BE2C (cell line): ENCODE data around the gene PLBD2. TPM values are rescaled to one million over a fixed set of nuclear protein-coding genes. Genes with fewer than 3 reads are reported as not detected.
A peak's percentile ranks its signal among the peaks of the same experiment; 100 is the strongest.

Experiments
- DNase-seq: peaks from one replicate; pipeline ENCODE4 v3.0.0-alpha.2; 2020
- H3K27me3 ChIP-seq: fragments of 250-450 bp; sonication (Bioruptor Pico); 2 replicates; pipeline ENCODE4 v1.5.1; 2020; ENCODE audit warnings: mild to moderate bottlenecking
- H3K36me3 ChIP-seq: fragments of 250-450 bp; sonication (Bioruptor Pico); 2 replicates; pipeline ENCODE4 v1.5.1; 2020; ENCODE audit warnings: mild to moderate bottlenecking
- H3K4me1 ChIP-seq: fragments of 250-450 bp; sonication (Bioruptor Pico); 2 replicates; pipeline ENCODE4 v1.5.1; 2020
- H3K4me3 ChIP-seq: 2 replicates; pipeline ENCODE4 v1.5.1; 2011; ENCODE audit warnings: low read depth, low read length
- H3K9me3 ChIP-seq: fragments of 250-450 bp; sonication (Bioruptor Pico); 2 replicates; pipeline ENCODE4 v1.5.1; 2020
- polyA plus RNA-seq: library from polyadenylated mRNA; unstranded; fragments of >200 nt; gene quantifications from one replicate; pipeline ENCODE4 v1.2.1, GENCODE V29; 2012; ENCODE audit warnings: low read depth, missing spikeins; ENCODE audit not compliant: insufficient read length, insufficient read depth
- TF ChIP-seq, protein P1 (sequence below): IDR thresholded peaks from 2 replicates; pipeline ENCODE4 v1.5.1; 2012; ENCODE audit warnings: mild to moderate bottlenecking, low read depth, low read length

PLBD2 gene, protein sequence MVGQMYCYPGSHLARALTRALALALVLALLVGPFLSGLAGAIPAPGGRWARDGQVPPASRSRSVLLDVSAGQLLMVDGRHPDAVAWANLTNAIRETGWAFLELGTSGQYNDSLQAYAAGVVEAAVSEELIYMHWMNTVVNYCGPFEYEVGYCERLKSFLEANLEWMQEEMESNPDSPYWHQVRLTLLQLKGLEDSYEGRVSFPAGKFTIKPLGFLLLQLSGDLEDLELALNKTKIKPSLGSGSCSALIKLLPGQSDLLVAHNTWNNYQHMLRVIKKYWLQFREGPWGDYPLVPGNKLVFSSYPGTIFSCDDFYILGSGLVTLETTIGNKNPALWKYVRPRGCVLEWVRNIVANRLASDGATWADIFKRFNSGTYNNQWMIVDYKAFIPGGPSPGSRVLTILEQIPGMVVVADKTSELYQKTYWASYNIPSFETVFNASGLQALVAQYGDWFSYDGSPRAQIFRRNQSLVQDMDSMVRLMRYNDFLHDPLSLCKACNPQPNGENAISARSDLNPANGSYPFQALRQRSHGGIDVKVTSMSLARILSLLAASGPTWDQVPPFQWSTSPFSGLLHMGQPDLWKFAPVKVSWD
- 17.2 TPM for polyA plus RNA-seq

DNA sequence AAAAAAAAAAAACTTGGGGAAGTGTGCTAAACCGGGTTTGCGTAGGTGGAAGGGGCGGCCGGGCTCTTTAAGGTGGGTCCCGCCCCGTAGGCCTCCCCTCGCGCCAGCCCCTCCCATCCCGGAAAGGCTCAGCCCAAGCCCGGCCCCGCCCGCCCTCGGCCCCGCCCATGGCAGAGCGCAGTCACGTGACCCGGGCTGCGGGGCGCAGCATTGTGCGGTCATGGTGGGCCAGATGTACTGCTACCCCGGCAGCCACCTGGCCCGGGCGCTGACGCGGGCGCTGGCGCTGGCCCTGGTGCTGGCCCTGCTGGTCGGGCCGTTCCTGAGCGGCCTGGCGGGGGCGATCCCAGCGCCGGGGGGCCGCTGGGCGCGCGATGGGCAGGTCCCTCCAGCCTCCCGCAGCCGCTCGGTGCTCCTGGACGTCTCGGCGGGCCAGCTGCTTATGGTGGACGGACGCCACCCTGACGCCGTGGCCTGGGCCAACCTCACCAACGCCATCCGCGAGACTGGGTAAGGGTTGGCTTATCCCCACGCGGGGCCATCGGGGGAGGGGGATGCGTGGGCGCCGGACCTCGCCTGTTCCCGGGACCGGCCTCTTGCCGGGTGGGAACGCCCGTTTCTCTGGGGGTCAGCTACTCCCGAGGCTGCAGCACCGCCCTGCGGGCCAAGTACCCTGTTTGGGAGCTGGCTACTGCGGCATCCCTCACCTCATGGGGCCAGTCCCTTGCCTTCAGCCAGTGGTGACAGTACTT lies at the start of gene PLBD2:
Gene PLBD2, plus strand, starts transcription at position 207 of the 752 bp plus-strand sequence. Its CDS starts 14 bp downstream, at position 221.
- no peaks in the 10 kb centered on the region for H3K4me1 ChIP-seq
- peak within 1 kb of the TSS; percentile 93 for H3K4me3 ChIP-seq
- H3K9me3 ChIP-seq = no peaks in the 10 kb centered on the region
- TF ChIP-seq, protein P1, sequence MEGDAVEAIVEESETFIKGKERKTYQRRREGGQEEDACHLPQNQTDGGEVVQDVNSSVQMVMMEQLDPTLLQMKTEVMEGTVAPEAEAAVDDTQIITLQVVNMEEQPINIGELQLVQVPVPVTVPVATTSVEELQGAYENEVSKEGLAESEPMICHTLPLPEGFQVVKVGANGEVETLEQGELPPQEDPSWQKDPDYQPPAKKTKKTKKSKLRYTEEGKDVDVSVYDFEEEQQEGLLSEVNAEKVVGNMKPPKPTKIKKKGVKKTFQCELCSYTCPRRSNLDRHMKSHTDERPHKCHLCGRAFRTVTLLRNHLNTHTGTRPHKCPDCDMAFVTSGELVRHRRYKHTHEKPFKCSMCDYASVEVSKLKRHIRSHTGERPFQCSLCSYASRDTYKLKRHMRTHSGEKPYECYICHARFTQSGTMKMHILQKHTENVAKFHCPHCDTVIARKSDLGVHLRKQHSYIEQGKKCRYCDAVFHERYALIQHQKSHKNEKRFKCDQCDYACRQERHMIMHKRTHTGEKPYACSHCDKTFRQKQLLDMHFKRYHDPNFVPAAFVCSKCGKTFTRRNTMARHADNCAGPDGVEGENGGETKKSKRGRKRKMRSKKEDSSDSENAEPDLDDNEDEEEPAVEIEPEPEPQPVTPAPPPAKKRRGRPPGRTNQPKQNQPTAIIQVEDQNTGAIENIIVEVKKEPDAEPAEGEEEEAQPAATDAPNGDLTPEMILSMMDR = no peak
- H3K27me3 ChIP-seq = no peaks in the 10 kb centered on the region
- peak; percentile 96 for DNase-seq
- no peaks in the 10 kb centered on the region; the same call in none of the 2 replicates for H3K36me3 ChIP-seq

DNA sequence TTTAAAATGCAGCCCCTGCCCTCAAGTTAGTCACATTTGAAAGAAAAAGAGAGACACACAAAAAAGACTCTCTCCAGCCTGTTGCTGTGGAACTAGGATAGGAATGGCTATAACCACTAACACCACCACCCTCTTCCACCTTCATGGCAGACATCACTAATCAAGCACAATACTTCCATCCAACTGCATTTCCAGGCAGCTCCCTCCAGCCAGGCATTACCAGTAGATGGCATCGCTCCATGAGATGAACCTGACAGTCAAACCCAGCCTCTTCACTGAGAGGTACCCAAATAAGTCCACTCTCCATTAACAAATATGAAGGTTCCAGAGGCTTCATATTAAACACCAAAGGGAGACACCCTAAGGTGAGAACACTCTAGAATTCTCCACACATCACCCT lies 47.9 kb upstream of the PLBD2 start:
- no peak overlapping the region for H3K4me3 ChIP-seq
- TF ChIP-seq, protein P1 = peak; percentile 28
- no peak for DNase-seq
- H3K36me3 ChIP-seq = no peaks in the 10 kb centered on the region
- H3K4me1 ChIP-seq = no peaks in the 10 kb centered on the region
- no peaks in the 10 kb centered on the region for H3K27me3 ChIP-seq
- no peaks in the 10 kb centered on the region for H3K9me3 ChIP-seq

DNA sequence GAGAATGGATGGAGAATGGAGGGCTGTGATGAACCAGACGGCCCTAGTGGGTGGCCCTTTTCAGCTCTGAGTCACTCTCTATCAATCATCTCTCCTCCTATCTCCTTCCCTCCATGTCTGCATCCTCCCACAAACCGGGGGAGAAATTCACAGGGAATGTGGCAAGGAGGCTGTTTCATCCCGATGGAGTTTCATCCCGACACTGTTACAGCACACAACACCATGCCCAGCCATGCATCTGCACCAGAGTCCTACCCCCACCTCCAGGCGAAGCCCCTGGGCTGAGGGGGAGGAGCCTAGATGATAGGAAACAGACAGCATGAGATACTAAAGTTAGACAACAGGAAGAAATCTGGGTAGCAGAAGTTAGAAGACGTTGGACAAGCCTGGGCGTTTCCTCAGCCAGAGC lies 44.3 kb upstream of the PLBD2 start:
- peak; percentile 36 for DNase-seq
- TF ChIP-seq, protein P1 = no peak
- Histone ChIP-seq H3K27me3 (no peaks in the 10 kb centered on the region), H3K36me3 (no peaks in the 10 kb centered on the region), H3K4me1 (no peaks in the 10 kb centered on the region), H3K4me3 (no peak overlapping the region), H3K9me3 (no peaks in the 10 kb centered on the region)

DNA sequence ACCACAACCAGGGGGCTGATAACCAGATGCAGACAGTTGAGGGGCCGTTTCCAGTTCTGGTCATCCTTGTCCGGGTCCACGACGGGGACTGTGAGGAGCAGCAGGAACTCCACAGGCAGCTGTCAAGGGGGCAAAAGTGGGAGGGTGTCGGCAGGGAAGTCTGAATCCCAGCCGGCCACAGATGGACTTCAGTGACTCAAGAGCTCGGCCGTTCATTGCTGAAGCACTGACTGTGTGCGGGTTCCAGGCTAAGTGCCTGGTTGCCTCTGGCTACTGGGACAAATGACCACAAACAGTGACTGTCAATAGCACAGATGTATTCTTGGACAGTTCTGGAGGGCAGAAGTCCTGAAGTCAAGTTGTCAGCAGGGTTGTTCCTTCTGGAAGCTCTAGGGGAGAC lies 43.0 kb upstream of the PLBD2 start:
- DNase-seq = no peak
- no peaks in the 10 kb centered on the region for H3K27me3 ChIP-seq

GRCh38 chr12:113316155-113316554 lies 42.2 kb upstream of the PLBD2 start:
- H3K4me1 ChIP-seq = no peaks in the 10 kb centered on the region
- H3K4me3 ChIP-seq = no peak overlapping the region
- no peak for DNase-seq
- no peaks in the 10 kb centered on the region for H3K9me3 ChIP-seq
- TF ChIP-seq, protein P1 = peak; percentile 27; the same call in 1 of the 2 replicates
- H3K36me3 ChIP-seq = no peaks in the 10 kb centered on the region
- H3K27me3 ChIP-seq = no peaks in the 10 kb centered on the region

More for the DNA sequence above, 43.0 kb upstream of the PLBD2 start:
- TF ChIP-seq, protein P1 = no peak
- H3K36me3 ChIP-seq = no peaks in the 10 kb centered on the region
- no peak overlapping the region for H3K4me3 ChIP-seq
- H3K4me1 ChIP-seq = no peaks in the 10 kb centered on the region
- no peaks in the 10 kb centered on the region for H3K9me3 ChIP-seq
